Activated CD4-positive, alpha-beta T cell treated with anti-CD3 and anti-CD28 coated beads, Interleukin-2, amount 50 U/mL, for 48 hours (primary cell): ENCODE results near the gene TBC1D2.

Experiments used
- DNase-seq, 2 experiments: peaks; one replicate each; pipeline ENCODE4 v3.0.0-alpha.2; 2020

Gene TBC1D2

GRCh38 chr9:98215271-98215670 is 40.2 kb downstream of the TBC1D2 start:
- no peak for DNase-seq

GRCh38 chr9:98214811-98215210 is 40.6 kb downstream of the TBC1D2 start:
- no peak for DNase-seq

DNA sequence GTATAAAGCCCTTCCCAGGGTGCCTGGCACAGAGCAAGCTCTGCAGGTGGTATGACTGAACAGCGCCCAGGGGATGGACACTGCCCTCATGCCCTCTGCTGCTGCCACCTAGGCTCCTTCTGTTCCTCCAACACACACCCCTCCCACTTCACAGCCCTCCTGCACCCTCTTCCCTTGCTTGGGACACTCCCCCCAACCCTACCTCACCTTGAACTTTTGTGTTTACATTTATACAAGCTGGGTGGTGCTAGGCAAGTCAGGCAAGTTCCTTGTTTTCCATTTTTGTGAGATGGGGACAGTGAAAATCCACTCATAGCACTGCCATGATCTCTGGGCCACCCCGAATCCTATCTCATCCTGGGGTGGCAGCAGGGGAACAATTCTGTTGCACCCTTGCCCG is 44.2 kb downstream of the TBC1D2 start:
- DNase-seq: no peak

GRCh38 chr9:98210435-98210834 is 45.0 kb downstream of the TBC1D2 start:
- no peak for DNase-seq

- DNase-seq: no peak
These were observed 45.9 kb downstream of the TBC1D2 start for GRCh38 chr9:98209530-98209929.

GRCh38 chr9:98208635-98209034 is 46.8 kb downstream of the TBC1D2 start:
- no peak for DNase-seq

- DNase-seq: no peak
These were observed 47.8 kb downstream of the TBC1D2 start for GRCh38 chr9:98207606-98208005.

DNA sequence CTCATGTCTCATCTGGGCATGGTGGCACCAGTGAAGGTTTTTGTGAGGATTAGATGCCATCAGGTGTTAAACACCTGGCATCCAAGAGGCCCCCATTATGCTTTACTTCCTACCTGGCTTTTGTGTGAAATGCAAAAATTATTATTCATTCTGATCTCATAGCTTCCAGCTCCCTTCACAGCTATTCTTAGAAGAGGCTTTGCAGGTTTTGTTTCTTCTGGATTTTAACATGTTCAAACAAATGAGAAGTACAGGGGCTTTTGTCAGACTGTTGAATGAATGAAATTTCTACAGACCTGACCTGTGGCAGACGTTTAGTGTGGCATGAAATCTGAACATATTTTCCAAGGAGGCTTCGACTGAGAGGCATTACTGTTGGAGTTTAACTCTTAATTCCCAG is 48.7 kb downstream of the TBC1D2 start:
- DNase-seq: no peak

DNA sequence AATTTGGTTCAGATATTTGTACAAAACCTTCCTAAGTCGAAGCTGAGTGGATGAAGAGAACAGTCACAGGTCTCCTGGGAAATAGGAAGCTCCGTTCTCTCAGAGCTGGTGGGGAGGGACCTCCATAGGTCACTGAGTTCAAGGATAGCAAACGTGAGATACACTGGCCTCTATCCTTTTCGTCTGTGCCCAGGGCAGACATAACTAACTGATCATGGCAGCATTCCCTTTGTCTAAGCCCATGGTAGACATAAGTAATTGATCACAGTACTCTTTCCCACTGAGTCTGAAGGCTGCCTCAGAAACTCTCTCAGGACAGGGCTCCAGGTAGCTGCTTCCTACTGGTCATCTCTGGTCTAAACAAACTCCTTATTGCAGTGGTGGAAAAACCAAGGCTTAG is 50.8 kb downstream of the TBC1D2 start:
- no peak for DNase-seq

- no peak for DNase-seq
These were observed 52.3 kb downstream of the TBC1D2 start for GRCh38 chr9:98203153-98203552.

DNA sequence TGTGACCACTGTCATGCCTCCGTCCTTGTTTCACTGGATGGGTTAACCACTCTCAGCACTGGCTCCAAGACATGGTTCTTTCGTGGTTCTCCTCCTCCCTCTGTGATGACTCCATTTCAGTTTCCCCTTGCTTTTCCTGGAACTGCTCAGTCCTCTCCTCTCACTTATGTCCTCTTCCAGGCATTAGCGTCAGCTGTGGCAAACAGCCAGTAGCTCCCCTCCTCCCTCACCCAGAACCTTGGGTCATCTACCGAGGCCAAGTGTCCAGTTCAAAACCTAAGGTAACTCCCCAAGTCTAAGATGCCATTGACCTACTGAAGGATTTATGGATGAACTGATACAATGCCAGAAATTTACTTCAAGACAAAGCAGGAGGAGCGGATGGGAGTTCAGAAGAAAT is 53.2 kb downstream of the TBC1D2 start:
- DNase-seq: no peak

DNA sequence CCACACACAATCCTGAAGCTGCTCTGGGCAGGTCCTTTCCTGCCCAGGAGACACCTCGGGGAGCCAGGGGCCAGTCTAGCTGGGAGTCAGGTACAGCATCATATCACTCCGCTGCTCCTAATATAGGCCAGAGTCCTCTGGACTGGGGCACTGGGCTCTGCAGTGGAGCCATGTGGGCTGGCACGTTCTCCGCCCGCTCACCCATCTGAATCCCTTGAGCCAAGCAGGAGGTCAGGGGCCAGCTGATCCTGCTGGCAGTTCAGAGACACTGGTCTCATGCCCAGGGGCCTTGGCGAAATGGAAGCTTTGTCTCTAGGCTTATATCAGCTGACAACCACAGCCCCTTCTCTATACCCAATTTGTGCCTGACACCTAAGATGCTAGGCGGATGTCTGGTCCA is 53.7 kb downstream of the TBC1D2 start:
- DNase-seq: no peak

- DNase-seq: no peak
These were observed 54.3 kb downstream of the TBC1D2 start for GRCh38 chr9:98201102-98201501.

GRCh38 chr9:98199388-98200033 is 55.9 kb downstream of the TBC1D2 start:
- no peak for DNase-seq

DNA sequence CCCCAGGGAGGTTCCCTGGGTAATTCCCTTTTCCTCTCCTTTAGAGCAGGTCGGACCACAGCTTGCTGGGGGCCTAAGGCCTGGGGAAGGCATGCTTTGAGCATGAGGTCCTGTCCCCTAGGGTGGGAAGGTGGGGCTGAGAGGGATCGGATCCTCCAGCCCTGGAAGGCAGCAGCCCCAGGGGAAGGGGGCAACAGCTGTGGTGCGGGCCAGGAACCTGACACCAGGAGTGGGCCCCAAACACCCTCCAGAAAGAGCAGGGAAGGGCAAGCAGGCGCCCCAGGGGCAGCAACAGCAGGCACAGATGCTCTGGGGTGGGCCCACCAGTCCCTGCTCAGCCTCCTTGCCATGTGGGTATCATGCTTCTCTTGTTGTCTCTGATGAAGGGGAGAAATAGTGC is 59.8 kb downstream of the TBC1D2 start:
- no peak for DNase-seq

GRCh38 chr9:98193336-98193944 is 62.0 kb downstream of the TBC1D2 start:
- no peak for DNase-seq

- peak; percentile 76 to 79 for DNase-seq
These were observed 62.7 kb downstream of the TBC1D2 start, which contains the start of gene CORO2A for GRCh38 chr9:98192503-98193335. CORO2A (minus strand) TSS chr9:98192637; CDS start chr9:98157660, 34,977 bp downstream.

DNA sequence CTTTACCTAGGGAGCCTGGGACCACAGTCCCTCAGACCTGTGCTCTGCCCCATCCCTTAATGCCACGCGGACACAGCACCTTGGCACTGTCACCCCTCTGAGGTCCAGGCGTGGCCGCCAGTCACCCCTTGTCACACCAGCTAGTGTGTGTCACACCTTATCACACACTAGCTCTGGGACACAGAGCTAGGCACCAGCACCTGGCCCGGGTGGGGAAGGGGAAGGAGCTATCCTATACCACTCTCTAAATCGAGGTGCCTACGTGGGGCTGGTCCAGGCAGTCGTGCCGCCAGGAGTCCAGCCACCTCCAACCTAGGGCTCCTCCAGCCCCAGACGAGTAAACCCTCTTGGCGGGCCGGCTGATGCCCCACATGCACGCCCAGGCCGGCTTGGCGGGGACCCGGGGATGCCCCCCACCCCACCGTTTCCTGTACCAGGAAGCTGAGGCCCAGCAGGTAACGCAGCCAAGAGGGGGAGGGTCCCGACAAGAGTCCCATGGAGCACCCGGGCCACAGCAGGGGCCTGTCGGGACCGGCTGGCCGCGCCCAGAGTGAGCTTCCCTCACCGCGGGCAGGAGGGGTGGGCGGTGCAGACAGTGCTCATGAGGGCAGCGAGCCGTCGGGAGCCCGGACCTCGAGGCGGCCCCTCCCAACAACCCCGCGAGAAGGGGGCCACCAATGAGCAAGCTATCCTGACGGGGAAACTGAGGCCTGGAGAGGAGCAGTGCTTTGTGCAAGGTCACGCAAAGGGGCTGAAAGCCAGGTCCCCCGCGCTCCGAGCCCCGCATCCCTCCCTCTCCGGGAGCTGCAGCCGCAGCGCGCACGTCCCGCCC is 63.6 kb downstream of the TBC1D2 start:
- DNase-seq: peak; percentile 29 to 37

GRCh38 chr9:98191181-98191608 is 64.3 kb downstream of the TBC1D2 start:
- DNase-seq: no peak

DNA sequence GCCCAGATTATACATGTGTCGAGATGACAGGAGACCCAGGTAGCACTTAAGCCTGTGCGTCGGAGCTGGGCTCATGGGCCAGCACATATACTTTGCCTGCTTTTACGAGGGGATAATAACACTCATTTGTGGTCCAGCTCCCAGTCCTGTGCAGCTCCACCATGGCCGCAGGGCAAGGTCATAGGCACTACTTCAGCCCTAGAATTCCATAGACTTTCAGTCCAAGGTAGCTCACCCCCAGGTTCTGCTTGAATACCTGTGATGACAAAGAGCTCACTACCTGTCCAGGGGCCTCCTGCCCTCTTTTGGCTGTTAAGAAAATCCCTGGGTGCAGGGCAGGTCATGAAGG is 64.7 kb downstream of the TBC1D2 start:
- DNase-seq: no peak

GRCh38 chr9:98189412-98189811 is 66.0 kb downstream of the TBC1D2 start:
- DNase-seq: no peak

GRCh38 chr9:98187926-98188325 is 67.5 kb downstream of the TBC1D2 start:
- DNase-seq: no peak

DNA sequence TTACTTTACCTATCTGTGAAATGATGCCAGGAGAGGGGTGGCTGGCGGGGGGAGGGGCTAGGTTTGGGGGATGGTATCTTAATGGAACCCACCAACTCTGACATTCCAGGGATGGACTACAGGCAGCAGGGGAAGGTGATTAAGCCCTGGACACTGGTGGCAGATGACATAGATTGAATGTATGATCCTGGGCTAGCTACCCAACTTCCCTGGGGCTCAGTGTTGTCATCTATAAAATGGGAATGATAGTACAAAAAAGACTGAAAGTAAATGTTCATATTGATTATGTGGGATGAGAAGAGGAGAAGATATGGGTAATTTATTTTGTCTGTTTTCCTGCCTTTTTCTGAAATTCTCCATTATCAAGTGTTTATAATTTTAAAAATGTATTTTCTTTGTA is 69.2 kb downstream of the TBC1D2 start:
- no peak for DNase-seq
